PFSK-1 (cell line): ENCODE results near the gene ATP13A1.

ENCODE experiments used
- FOXP2 ChIP-seq: optimal IDR thresholded peaks from 2 replicates; pipeline ENCODE3; 2011; ENCODE audit warnings: borderline replicate concordance, control low read depth, inconsistent platforms; ENCODE audit not compliant: insufficient read depth; ENCODE audit errors: extremely low read length, extremely low read depth
- POLR2AphosphoS5 ChIP-seq: IDR thresholded peaks from 2 replicates; pipeline ENCODE4 v1.6.1; 2012; ENCODE audit warnings: low read depth, mild to moderate bottlenecking, control low read depth, low read length, moderate library complexity
- SIN3A ChIP-seq: IDR thresholded peaks from 2 replicates; pipeline ENCODE4 v1.6.1; 2012; ENCODE audit warnings: mild to moderate bottlenecking, low read length, moderate library complexity, borderline replicate concordance; ENCODE audit not compliant: insufficient read depth
- TAF1 ChIP-seq: IDR thresholded peaks from 2 replicates; pipeline ENCODE4 v1.6.1; 2012; ENCODE audit warnings: low read length, control low read depth, borderline replicate concordance; ENCODE audit not compliant: insufficient read depth
- TF ChIP-seq, protein P1 (sequence below), 2 experiments: IDR thresholded peaks; 2 replicates each; pipeline versions ENCODE4 v1.6.1 to v1.8.0; 2011 to 2012; ENCODE audit warnings: low read depth in 2 of 2, low read length in 2 of 2, control low read depth in 1 of 2, inconsistent platforms in 1 of 2, mild to moderate bottlenecking in 1 of 2, moderate library complexity in 1 of 2; ENCODE audit not compliant: insufficient read depth in 1 of 2

DNA sequence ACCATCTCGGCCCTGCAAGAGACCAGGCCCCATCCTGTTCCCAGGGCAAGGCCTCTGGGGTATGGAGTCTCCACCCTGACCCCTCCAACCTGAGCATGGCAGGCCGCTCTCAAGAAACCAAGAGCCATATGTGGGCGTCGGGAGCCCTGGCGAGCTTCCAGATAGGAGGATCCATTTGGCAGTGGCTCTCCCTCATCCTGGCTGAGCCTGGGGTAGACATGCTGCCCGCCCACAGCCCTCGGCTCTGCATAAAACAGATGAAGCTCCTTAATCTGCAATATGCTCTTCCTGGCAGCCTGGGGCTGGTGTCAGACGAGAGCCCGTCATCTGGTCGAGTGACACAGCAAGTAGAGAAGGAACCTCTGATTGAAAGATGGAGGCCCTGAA is 6.1 kb downstream of the ATP13A1 start:
- TF ChIP-seq POLR2AphosphoS5 = no peak
- no peak for TF ChIP-seq TAF1
- TF ChIP-seq, protein P1, sequence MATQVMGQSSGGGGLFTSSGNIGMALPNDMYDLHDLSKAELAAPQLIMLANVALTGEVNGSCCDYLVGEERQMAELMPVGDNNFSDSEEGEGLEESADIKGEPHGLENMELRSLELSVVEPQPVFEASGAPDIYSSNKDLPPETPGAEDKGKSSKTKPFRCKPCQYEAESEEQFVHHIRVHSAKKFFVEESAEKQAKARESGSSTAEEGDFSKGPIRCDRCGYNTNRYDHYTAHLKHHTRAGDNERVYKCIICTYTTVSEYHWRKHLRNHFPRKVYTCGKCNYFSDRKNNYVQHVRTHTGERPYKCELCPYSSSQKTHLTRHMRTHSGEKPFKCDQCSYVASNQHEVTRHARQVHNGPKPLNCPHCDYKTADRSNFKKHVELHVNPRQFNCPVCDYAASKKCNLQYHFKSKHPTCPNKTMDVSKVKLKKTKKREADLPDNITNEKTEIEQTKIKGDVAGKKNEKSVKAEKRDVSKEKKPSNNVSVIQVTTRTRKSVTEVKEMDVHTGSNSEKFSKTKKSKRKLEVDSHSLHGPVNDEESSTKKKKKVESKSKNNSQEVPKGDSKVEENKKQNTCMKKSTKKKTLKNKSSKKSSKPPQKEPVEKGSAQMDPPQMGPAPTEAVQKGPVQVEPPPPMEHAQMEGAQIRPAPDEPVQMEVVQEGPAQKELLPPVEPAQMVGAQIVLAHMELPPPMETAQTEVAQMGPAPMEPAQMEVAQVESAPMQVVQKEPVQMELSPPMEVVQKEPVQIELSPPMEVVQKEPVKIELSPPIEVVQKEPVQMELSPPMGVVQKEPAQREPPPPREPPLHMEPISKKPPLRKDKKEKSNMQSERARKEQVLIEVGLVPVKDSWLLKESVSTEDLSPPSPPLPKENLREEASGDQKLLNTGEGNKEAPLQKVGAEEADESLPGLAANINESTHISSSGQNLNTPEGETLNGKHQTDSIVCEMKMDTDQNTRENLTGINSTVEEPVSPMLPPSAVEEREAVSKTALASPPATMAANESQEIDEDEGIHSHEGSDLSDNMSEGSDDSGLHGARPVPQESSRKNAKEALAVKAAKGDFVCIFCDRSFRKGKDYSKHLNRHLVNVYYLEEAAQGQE (IDR thresholded peaks at IDR 0.05; ENCODE audit: insufficient read depth in 1 of 2, low read depth in 2 of 2, low read length in 2 of 2) = no peak
- TF ChIP-seq SIN3A = no peak
- no peak for TF ChIP-seq FOXP2
